KOPT-K1 (cell line): Measurements from ENCODE around the gene PLA2G4B.

Experiments used
- H3K27ac ChIP-seq: fragments of 200-600 bp; sonication (generic); 2 replicates; pipeline ENCODE4 v1.5.1; 2016; ENCODE audit warnings: antibody characterized with exemption, mild to moderate bottlenecking, low read depth, low read length; ENCODE audit not compliant: poor library complexity, severe bottlenecking
- H3K36me3 ChIP-seq: fragments of 200-600 bp; sonication (generic); 2 replicates; pipeline ENCODE4 v1.5.1; 2017; ENCODE audit warnings: antibody characterized with exemption, mild to moderate bottlenecking, low read length, moderate library complexity; ENCODE audit not compliant: insufficient read depth
- H3K9me3 ChIP-seq: fragments of 200-600 bp; sonication (generic); 2 replicates; pipeline ENCODE4 v1.5.1; 2017; ENCODE audit warnings: antibody characterized with exemption, low read length, mild to moderate bottlenecking; ENCODE audit not compliant: insufficient read depth, poor library complexity, severe bottlenecking

Gene PLA2G4B

DNA sequence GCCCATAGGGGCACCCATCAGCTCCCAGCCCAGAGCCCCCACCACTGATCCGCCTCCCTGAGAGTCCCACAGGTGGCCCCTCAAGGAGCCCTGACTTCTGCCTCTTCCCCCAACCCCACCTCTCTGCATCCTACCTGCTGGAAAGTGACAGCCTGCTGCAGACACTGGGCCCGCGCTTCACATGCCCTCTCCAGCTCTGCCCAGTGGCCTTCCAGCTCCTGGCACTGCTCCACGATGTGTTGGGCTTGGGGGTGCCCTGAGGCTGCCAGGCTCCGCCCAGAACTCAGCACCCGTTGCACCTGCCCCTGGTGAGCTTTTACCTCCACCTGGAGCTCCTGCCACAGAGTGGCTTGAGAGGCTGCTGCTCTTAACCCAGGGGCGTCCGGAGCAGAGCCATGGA is 35.1 kb downstream of the PLA2G4B start:
- no peaks in the 10 kb centered on the region for H3K36me3 ChIP-seq
- H3K9me3 ChIP-seq = no peaks in the 10 kb centered on the region

GRCh38 chr15:41874736-41875135 is 36.1 kb downstream of the PLA2G4B start:
- Histone ChIP-seq H3K9me3 (no peaks in the 10 kb centered on the region), H3K27ac (no peak overlapping the region), H3K36me3 (no peaks in the 10 kb centered on the region)

More for the DNA sequence above, 35.1 kb downstream of the PLA2G4B start:
- no peak overlapping the region for H3K27ac ChIP-seq

DNA sequence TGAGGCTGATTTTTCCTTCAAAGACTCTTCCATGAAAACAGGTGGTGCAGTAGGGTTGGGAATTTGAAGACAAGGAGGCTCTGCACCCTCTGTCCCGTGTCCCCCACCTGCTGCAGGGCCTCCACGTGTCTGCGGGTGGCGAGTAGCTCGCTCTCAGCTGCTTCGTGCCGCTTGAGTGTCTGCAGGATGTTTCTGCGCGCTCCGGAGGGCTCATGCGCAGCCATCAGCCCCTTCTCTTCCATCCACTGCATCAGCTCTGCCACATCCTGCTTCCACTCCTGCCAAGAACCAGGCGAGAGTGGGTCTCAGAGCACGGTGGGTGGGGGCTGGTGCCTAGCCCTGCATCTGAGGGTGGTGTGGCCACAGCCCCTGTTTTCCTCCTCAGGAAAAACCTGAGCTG is 37.4 kb downstream of the PLA2G4B start:
- no peak overlapping the region for H3K27ac ChIP-seq
- H3K9me3 ChIP-seq = no peaks in the 10 kb centered on the region
- no peaks in the 10 kb centered on the region for H3K36me3 ChIP-seq

- no peak overlapping the region for H3K27ac ChIP-seq
- H3K9me3 ChIP-seq = no peaks in the 10 kb centered on the region
- no peaks in the 10 kb centered on the region for H3K36me3 ChIP-seq
These were observed 38.0 kb downstream of the PLA2G4B start for GRCh38 chr15:41876689-41877088.

DNA sequence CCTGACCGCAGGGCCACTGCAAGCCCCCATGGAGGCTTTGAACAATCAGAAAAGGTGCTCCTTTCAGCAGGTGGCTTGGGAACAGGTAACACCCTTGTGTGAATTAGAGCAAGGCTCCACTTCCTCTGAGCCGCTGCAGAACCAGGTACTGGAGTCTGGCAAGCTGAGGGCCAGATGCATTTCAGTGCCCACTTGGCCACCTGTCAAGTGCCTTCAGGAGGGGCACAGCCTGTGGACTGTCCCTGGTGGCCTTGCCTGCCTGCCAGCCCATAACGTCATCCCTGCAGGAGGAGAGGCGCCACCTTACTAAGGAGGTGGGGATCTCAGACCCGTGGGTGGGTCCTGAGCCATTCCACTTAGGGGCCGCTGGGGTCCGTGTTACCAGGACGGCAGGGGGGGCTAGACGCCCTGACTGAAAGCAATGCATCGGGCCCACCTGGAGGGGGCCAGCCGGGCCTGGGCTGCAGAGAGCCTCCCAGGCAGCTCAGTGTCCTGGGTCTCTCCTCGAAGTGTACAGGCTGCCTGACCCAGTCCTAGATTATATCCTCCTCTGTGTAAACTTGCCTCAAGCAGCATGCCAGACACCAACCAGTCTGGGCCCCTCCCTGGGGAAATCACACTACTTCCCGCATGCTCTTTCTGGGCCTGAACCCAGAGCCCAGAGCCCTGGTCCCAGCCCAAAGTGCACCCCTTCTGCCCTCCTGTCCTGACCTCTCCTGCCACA is 39.1 kb downstream of the PLA2G4B start:
- Histone ChIP-seq H3K9me3 (no peaks in the 10 kb centered on the region), H3K36me3 (no peaks in the 10 kb centered on the region), H3K27ac (no peak overlapping the region)

- Histone ChIP-seq H3K27ac (no peak overlapping the region), H3K9me3 (no peaks in the 10 kb centered on the region), H3K36me3 (no peaks in the 10 kb centered on the region)
These were observed 39.7 kb downstream of the PLA2G4B start for GRCh38 chr15:41878355-41878699.

- Histone ChIP-seq H3K36me3 (no peaks in the 10 kb centered on the region), H3K9me3 (no peaks in the 10 kb centered on the region), H3K27ac (no peak overlapping the region)
These were observed 40.7 kb downstream of the PLA2G4B start for GRCh38 chr15:41879321-41879845.

GRCh38 chr15:41880156-41880877 is 41.7 kb downstream of the PLA2G4B start:
- Histone ChIP-seq H3K36me3 (no peaks in the 10 kb centered on the region), H3K9me3 (no peaks in the 10 kb centered on the region), H3K27ac (no peak overlapping the region)

GRCh38 chr15:41881086-41881485 is 42.4 kb downstream of the PLA2G4B start:
- no peaks in the 10 kb centered on the region for H3K36me3 ChIP-seq
- no peaks in the 10 kb centered on the region for H3K9me3 ChIP-seq
- no peak overlapping the region for H3K27ac ChIP-seq

- Histone ChIP-seq H3K36me3 (no peaks in the 10 kb centered on the region), H3K27ac (no peak overlapping the region), H3K9me3 (no peaks in the 10 kb centered on the region)
These were observed 42.9 kb downstream of the PLA2G4B start for GRCh38 chr15:41881550-41881919.

- no peaks in the 10 kb centered on the region for H3K36me3 ChIP-seq
- no peaks in the 10 kb centered on the region for H3K9me3 ChIP-seq
- no peak overlapping the region for H3K27ac ChIP-seq
These were observed 43.5 kb downstream of the PLA2G4B start for GRCh38 chr15:41881920-41882688.

GRCh38 chr15:41882689-41883483 is 44.2 kb downstream of the PLA2G4B start:
- no peaks in the 10 kb centered on the region for H3K36me3 ChIP-seq
- H3K27ac ChIP-seq = no peak overlapping the region

GRCh38 chr15:41883484-41883825 is 44.8 kb downstream of the PLA2G4B start:
- Histone ChIP-seq H3K36me3 (no peaks in the 10 kb centered on the region), H3K9me3 (no peaks in the 10 kb centered on the region), H3K27ac (no peak overlapping the region)

More at GRCh38 chr15:41882689-41883483, 44.2 kb downstream of the PLA2G4B start:
- no peaks in the 10 kb centered on the region for H3K9me3 ChIP-seq

GRCh38 chr15:41884458-41884857 is 45.8 kb downstream of the PLA2G4B start:
- Histone ChIP-seq H3K9me3 (no peaks in the 10 kb centered on the region), H3K27ac (no peak overlapping the region), H3K36me3 (no peaks in the 10 kb centered on the region)

GRCh38 chr15:41885321-41885720 is 46.7 kb downstream of the PLA2G4B start:
- Histone ChIP-seq H3K9me3 (no peaks in the 10 kb centered on the region), H3K27ac (no peak overlapping the region), H3K36me3 (no peaks in the 10 kb centered on the region)
